ENCODE data around the gene ATRN. TPM values are rescaled to one million over a fixed set of nuclear protein-coding genes. Genes with fewer than 3 reads are reported as not detected.

Gene ATRN
- total RNA-seq, 1 donor from 2014 or later = 31.6 TPM

DNA sequence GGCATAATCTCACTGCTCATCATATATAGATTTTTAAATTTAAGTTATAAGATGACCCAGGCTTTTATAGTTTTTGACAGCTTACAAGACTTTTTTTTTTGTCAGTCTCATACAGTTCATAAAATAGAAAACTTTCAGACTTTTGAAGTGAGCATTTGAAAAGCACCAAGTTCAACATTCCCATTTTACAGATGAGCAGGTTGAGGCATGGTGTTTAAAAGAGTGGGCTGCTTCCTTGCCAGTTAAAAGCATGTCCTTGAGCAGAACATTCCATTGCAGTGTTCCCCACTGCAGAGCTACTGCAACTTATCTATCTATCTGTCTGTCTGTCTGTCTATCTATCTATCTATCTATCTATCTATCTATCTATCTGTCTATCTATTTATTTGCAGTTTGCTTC lies 105.5 kb downstream of the ATRN start:
- Histone ChIP-seq H3K27ac (no peak overlapping the region), H3K27me3 (no peaks in the 10 kb centered on the region), H3K36me3 (peaks cover 49% of the 10 kb centered on the region), H3K4me1 (no peaks in the 10 kb centered on the region), H3K4me3 (no peak overlapping the region), H3K9me3 (no peaks in the 10 kb centered on the region)
- DNase-seq (no peak), ATAC-seq (no peak)
- intact Hi-C loops (cut with DNase I) = no loop called here
- TF ChIP-seq, protein P1, sequence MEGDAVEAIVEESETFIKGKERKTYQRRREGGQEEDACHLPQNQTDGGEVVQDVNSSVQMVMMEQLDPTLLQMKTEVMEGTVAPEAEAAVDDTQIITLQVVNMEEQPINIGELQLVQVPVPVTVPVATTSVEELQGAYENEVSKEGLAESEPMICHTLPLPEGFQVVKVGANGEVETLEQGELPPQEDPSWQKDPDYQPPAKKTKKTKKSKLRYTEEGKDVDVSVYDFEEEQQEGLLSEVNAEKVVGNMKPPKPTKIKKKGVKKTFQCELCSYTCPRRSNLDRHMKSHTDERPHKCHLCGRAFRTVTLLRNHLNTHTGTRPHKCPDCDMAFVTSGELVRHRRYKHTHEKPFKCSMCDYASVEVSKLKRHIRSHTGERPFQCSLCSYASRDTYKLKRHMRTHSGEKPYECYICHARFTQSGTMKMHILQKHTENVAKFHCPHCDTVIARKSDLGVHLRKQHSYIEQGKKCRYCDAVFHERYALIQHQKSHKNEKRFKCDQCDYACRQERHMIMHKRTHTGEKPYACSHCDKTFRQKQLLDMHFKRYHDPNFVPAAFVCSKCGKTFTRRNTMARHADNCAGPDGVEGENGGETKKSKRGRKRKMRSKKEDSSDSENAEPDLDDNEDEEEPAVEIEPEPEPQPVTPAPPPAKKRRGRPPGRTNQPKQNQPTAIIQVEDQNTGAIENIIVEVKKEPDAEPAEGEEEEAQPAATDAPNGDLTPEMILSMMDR (IDR thresholded peaks at IDR 0.05) = no peak

DNA sequence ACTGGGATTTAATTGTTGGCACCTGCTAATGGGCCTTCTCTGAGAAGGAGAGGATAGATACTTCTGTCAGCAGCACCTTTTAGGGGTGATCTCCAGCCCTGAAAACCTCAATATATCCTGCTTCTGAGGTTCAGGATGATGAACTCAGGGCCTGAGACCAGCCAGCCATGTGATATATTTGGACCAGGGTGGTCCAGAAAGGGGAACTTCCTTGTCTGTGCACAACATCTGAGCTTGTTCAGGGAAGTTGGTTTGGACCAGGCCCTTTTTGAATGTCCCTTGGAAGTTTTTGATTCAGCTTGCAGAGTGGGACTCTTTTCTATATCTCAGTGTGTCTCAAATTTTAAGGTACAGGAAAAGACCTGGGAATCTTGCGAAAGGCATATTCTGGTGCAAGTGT lies 106.5 kb downstream of the ATRN start:
- Histone ChIP-seq H3K27ac (no peak overlapping the region), H3K36me3 (peaks cover 54% of the 10 kb centered on the region), H3K4me1 (no peaks in the 10 kb centered on the region), H3K9me3 (no peaks in the 10 kb centered on the region), H3K4me3 (no peak overlapping the region), H3K27me3 (no peaks in the 10 kb centered on the region)
- ATAC-seq (no peak), DNase-seq (no peak)
- intact Hi-C loops (cut with DNase I) = no loop called here
- TF ChIP-seq, protein P1 (IDR thresholded peaks at IDR 0.05) = no peak

DNA sequence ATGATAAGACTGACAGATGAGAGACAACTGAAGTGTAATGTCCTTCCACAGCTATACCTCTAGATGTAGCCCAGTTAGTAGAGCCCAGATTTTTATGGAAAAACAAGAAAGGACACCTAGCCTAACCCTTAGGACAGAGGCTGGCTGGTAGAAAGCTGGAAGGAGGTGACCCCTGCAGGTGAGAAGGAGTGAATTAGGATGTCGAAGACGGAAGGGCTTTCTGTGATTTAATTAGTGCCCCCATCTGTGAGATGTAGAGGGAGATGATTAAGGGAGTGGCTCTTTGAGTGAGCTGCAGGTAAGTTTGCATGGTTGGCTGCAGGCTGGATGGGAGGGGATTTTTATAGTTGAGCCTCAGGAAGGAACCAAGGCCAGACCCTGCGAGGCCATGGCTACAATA lies 109.6 kb downstream of the ATRN start:
- Histone ChIP-seq H3K27me3 (no peaks in the 10 kb centered on the region), H3K36me3 (peaks cover 68% of the 10 kb centered on the region), H3K4me3 (no peak overlapping the region), H3K4me1 (no peaks in the 10 kb centered on the region), H3K9me3 (no peaks in the 10 kb centered on the region), H3K27ac (no peak overlapping the region)
- DNase-seq = no peak
- intact Hi-C loops (cut with DNase I) = no loop called here
- TF ChIP-seq, protein P1 (IDR thresholded peaks at IDR 0.05) = no peak
- no peak for ATAC-seq

DNA sequence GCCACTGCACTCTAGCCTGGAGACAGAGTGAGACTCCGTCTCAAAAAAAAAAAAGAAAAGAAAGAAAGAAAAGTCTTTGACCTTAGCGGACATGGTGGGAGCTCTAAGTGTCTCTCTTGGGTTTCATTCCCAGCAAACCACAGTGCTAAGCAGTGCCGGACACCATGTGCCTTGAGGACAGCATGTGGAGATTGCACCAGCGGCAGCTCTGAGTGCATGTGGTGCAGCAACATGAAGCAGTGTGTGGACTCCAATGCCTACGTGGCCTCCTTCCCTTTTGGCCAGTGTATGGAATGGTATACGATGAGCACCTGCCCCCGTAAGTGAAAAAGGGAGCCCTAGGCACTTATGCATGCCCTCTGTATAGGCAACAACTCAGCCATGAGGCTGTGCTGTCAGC lies 112.9 kb downstream of the ATRN start:
- TF ChIP-seq, protein P1 (IDR thresholded peaks at IDR 0.05) = no peak
- no peak for ATAC-seq
- intact Hi-C loops (cut with DNase I) = no loop called here
- DNase-seq = no peak
- Histone ChIP-seq H3K27me3 (no peaks in the 10 kb centered on the region), H3K27ac (no peak overlapping the region), H3K4me3 (no peak overlapping the region), H3K9me3 (no peaks in the 10 kb centered on the region), H3K4me1 (no peaks in the 10 kb centered on the region), H3K36me3 (peaks cover 51% of the 10 kb centered on the region)

DNA sequence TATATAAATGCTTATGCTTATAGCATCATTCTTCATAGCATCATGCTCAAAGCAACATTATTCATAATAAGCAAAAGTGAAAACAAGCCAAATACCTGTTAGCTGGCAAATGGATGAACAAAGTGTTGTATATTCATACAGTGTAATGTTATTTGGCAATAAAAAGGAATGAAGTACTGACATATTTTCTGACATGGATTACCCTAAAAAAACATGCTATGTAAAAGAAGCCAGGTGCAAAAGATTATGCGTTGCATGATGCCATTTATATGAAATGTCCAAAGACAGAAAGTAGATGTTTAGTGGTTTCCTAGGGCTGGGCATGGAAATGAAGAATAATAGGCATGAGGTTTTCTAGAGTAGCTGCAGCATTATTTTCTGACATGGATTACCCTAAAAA lies 115.3 kb downstream of the ATRN start:
- TF ChIP-seq, protein P1 (IDR thresholded peaks at IDR 0.05) = no peak

DNA sequence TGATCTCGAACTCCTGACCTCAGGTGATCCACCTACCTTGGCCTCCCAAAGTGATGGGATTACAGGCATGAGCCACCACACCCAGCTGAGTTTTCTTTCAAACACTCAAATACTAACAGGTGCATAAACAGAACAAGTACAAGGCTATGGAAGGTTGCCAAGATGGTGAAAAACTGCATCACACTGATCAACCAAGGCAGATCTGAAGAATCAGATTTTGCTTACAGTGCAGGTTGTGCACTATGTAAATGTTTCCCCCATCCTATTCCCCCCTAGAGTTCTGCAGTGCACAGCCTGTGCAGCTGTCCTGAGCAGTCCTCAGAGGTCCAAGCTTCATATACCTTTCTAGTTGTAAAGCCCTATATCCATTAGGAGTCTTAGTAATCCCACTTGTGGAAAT lies 119.3 kb downstream of the ATRN start:
- Histone ChIP-seq H3K27ac (no peak overlapping the region), H3K4me1 (no peaks in the 10 kb centered on the region), H3K27me3 (no peaks in the 10 kb centered on the region), H3K4me3 (no peak overlapping the region), H3K9me3 (no peaks in the 10 kb centered on the region), H3K36me3 (peaks cover 60% of the 10 kb centered on the region)
- ATAC-seq (no peak), DNase-seq (no peak)
- intact Hi-C loops (cut with DNase I) = no loop called here
- TF ChIP-seq, protein P1 (IDR thresholded peaks at IDR 0.05) = no peak

More for the DNA sequence above, 115.3 kb downstream of the ATRN start:
- DNase-seq (no peak), ATAC-seq (no peak)
- no peaks in the 10 kb centered on the region for H3K27me3 ChIP-seq
- H3K4me3 ChIP-seq = no peak overlapping the region
- peaks cover 55% of the 10 kb centered on the region for H3K36me3 ChIP-seq
- H3K9me3 ChIP-seq = no peaks in the 10 kb centered on the region
- no peak overlapping the region for H3K27ac ChIP-seq
- intact Hi-C loops (cut with DNase I) = no loop called here
- no peaks in the 10 kb centered on the region for H3K4me1 ChIP-seq
